ENCODE data around the gene SGSH.
"Not testable (repeated sequence)": the region's sequence is repeated elsewhere in the genome, so short reads cannot be mapped to it uniquely, and the experiment has no call there.

Gene SGSH

DNA sequence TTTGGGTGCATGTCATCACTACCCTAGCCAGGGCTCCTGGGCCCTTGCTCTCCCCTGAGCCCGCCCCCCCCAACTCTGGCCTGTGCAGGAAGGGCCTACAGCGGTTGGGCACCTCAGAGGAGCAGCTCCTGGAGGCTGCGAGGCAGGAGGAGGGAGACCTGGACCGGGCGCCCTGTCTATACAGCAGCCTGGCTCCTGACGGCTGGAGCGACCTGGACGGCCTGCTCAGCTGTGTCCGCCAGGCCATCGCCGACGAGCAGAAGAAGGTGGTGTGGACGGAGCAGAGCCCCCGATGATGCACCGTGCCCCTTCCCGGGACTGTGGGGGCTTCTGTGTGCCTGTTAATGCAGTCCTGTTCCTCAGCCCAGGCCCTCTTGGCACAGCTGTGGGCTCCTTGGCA is 12.1 kb downstream of the SGSH start:
- no peak for DNase-seq (ENCODE audit: low read depth, low spot score)
- TF ChIP-seq, protein P1, sequence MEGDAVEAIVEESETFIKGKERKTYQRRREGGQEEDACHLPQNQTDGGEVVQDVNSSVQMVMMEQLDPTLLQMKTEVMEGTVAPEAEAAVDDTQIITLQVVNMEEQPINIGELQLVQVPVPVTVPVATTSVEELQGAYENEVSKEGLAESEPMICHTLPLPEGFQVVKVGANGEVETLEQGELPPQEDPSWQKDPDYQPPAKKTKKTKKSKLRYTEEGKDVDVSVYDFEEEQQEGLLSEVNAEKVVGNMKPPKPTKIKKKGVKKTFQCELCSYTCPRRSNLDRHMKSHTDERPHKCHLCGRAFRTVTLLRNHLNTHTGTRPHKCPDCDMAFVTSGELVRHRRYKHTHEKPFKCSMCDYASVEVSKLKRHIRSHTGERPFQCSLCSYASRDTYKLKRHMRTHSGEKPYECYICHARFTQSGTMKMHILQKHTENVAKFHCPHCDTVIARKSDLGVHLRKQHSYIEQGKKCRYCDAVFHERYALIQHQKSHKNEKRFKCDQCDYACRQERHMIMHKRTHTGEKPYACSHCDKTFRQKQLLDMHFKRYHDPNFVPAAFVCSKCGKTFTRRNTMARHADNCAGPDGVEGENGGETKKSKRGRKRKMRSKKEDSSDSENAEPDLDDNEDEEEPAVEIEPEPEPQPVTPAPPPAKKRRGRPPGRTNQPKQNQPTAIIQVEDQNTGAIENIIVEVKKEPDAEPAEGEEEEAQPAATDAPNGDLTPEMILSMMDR (IDR thresholded peaks at IDR 0.05; ENCODE audit: insufficient read depth, low read length, missing control alignments): no peak
- no peak overlapping the region for H3K4me3 ChIP-seq (ENCODE audit: low read depth, low read length)
- CTCF ChIA-PET: interaction anchor here (3.7 kb wide), 1 partner anchor 12 kb away, joined by 21 read pairs; no protein-coding TSS in a partner anchor
- POLR2A ChIA-PET: interaction anchor here (0.6 kb wide), 1 partner anchor 18 kb away, joined by 3 read pairs; no protein-coding TSS in a partner anchor

DNA sequence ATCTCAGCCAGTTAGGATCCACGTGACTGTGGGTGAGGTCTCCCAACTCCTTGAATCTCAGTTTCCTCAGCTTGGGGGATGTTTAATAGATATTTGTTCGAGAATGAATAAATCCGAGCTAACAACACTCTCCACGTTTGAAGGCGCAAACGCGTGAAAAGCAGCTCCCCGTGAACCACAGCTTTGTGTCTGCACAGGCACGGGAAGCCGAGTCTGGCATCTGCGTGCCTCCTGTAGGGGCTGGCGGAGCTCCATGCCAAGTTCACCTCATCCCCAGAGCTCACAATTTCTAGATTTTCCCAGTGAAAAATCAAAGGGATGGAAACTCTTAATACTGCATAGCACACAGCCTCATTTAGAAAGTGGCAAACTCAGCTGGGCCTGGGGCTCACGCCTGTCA is 14.3 kb downstream of the SGSH start:
- ChIA-PET CTCF (interaction anchor here (1.5 to 3.7 kb wide), 3 partner anchors 10 to 14 kb away, joined by 3 to 21 read pairs (median 4); no protein-coding TSS in a partner anchor), POLR2A (no interaction called here)
- TF ChIP-seq, protein P1 (IDR thresholded peaks at IDR 0.05; ENCODE audit: insufficient read depth, low read length, missing control alignments): no peak
- H3K4me3 ChIP-seq (ENCODE audit: low read depth, low read length): no peak overlapping the region
- DNase-seq (ENCODE audit: low read depth, low spot score): no peak

DNA sequence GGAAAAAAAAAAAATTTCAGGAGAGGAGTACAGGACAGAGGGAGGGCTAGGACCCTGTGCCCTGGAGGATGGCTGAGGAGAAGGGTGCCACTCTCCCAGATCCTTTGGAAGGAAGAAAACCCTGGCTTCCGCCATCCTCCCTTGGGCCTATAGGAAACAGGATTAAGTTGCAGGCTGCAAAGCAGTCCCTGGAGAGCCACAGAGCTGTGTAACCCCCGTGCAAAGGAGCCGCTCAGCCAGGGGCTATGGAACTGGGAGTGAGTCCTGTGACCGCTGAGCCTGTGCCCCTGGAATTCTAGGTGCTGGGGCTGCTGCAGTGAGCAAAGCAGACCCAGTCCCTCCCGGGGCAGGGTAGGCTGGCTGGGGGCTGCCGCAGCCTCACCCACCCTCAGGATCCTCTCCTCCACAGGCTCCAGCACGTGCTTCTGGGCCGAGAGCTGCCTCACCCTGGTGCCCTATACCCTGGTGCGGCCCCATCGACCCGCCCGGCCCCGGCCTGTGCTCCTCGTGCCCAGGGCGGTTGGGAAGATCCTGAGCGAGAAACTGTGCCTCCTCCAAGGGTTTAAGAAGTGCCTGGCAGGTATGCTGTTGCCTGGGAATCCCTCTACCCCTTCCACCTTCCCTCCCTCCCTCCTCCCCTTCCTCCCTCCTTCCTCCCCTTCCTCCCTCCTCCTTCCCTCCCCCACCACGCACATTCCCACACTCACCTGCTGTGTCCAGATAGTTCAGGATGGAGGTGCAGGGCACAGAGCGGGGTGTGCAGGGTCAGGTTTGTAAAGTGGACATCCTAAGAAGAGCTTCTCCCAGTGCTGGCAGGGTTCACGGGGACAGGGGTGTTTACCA is 15.3 kb downstream of the SGSH start:
- DNase-seq (ENCODE audit: low read depth, low spot score): no peak
- CTCF ChIA-PET: interaction anchor here (3.7 kb wide), 1 partner anchor 9 kb away, joined by 21 read pairs; no protein-coding TSS in a partner anchor
- TF ChIP-seq, protein P1 (IDR thresholded peaks at IDR 0.05; ENCODE audit: insufficient read depth, low read length, missing control alignments): no peak
- POLR2A ChIA-PET: no interaction called here
- no peak overlapping the region for H3K4me3 ChIP-seq (ENCODE audit: low read depth, low read length)

GRCh38 chr17:80203471-80203963 is 16.6 kb downstream of the SGSH start:
- H3K4me3 ChIP-seq (ENCODE audit: low read depth, low read length): no peak overlapping the region
- POLR2A ChIA-PET: no interaction called here
- TF ChIP-seq, protein P1 (IDR thresholded peaks at IDR 0.05; ENCODE audit: insufficient read depth, low read length, missing control alignments): no peak
- CTCF ChIA-PET: interaction anchor here (0.8 to 1.9 kb wide), 2 partner anchors 8 to 12 kb away, joined by 3 to 6 read pairs; no protein-coding TSS in a partner anchor
- no peak for DNase-seq (ENCODE audit: low read depth, low spot score)

- ChIA-PET CTCF (interaction anchor here (1.9 kb wide), 1 partner anchor 11 kb away, joined by 6 read pairs; no protein-coding TSS in a partner anchor), POLR2A (no interaction called here)
- no peak for DNase-seq (ENCODE audit: low read depth, low spot score)
- TF ChIP-seq, protein P1 (IDR thresholded peaks at IDR 0.05; ENCODE audit: insufficient read depth, low read length, missing control alignments): no peak
- no peak overlapping the region for H3K4me3 ChIP-seq (ENCODE audit: low read depth, low read length)
Measured at GRCh38 chr17:80202197-80202596, 17.9 kb downstream of the SGSH start.

- ChIA-PET POLR2A (no interaction called here), CTCF (interaction anchor here (1.3 kb wide), 1 partner anchor 109 kb away, joined by 3 read pairs; no protein-coding TSS in a partner anchor)
- no peak for DNase-seq (ENCODE audit: low read depth, low spot score)
- no peak overlapping the region for H3K4me3 ChIP-seq (ENCODE audit: low read depth, low read length)
- TF ChIP-seq, protein P1 (IDR thresholded peaks at IDR 0.05; ENCODE audit: insufficient read depth, low read length, missing control alignments): no peak
Measured at GRCh38 chr17:80201446-80201845, 18.7 kb downstream of the SGSH start.

GRCh38 chr17:80199295-80199694 is 20.8 kb downstream of the SGSH start:
- H3K4me3 ChIP-seq (ENCODE audit: low read depth, low read length); DNase-seq (ENCODE audit: low read depth, low spot score); POLR2A ChIA-PET; CTCF ChIA-PET: not testable (repeated sequence)

All from AG04449 (cell line).